Aorta (tissue), 5 donors: ENCODE measurements around the gene SURF6. TPM values are rescaled to one million over a fixed set of nuclear protein-coding genes. Genes with fewer than 3 reads are reported as not detected.
A peak's percentile ranks its signal among the peaks of the same experiment; 100 is the strongest.

Source experiments
- ATAC-seq: fragments of 200-7000 bp; cut with Tn5 transposase; one replicate; pipeline ENCODE4 v1.9.1; 2022; ENCODE audit warnings: moderate library complexity; ENCODE audit not compliant: low FRiP score
- DNase-seq, 2 donors: peaks; one replicate each; pipeline ENCODE4 v3.0.0-alpha.2; 2020
- H3K27ac ChIP-seq, 2 donors: one replicate each; pipeline ENCODE4 v1.5.1; 2013; ENCODE audit warnings: low read length in 2 of 2, mild to moderate bottlenecking in 2 of 2, moderate library complexity in 2 of 2, control low read depth in 1 of 2, inconsistent platforms in 1 of 2, low read depth in 1 of 2
- H3K27me3 ChIP-seq, 2 donors: one replicate each; pipeline ENCODE4 v1.6.1; 2013; ENCODE audit warnings: control low read depth in 1 of 2, low read length in 1 of 2, mild to moderate bottlenecking in 1 of 2, moderate library complexity in 1 of 2; ENCODE audit not compliant: insufficient read depth in 2 of 2, control insufficient read depth in 1 of 2
- H3K36me3 ChIP-seq, 2 donors: one replicate each; pipeline ENCODE4 v1.6.1; 2013; ENCODE audit warnings: control low read depth in 1 of 2, low read length in 1 of 2, mild to moderate bottlenecking in 1 of 2; ENCODE audit not compliant: insufficient read depth in 2 of 2, control insufficient read depth in 1 of 2
- H3K4me1 ChIP-seq, 2 donors: one replicate each; pipeline ENCODE4 v1.6.1; 2013; ENCODE audit warnings: low read length in 2 of 2, control low read depth in 1 of 2, mild to moderate bottlenecking in 1 of 2, moderate library complexity in 1 of 2; ENCODE audit not compliant: insufficient read depth in 2 of 2, control insufficient read depth in 1 of 2
- H3K4me3 ChIP-seq, 2 donors: one replicate each; pipeline ENCODE4 v1.5.1; 2013; ENCODE audit warnings: low read length in 2 of 2, control low read depth in 1 of 2, mild to moderate bottlenecking in 1 of 2
- H3K9me3 ChIP-seq: one replicate; pipeline ENCODE4 v1.6.1; 2013; ENCODE audit warnings: mild to moderate bottlenecking, low read length; ENCODE audit not compliant: control insufficient read depth
- WGBS, 2 donors: extraction: QIAGEN DNeasy Blood & Tissue Kit; methylation state at CpG; one replicate each; pipeline ENCODE4 v1.1.7; 2013; 5-methylcytosine and 5-hydroxymethylcytosine counted together
- intact Hi-C, 2 donors: fragments of 100-400 bp; cut with DNase I; formaldehyde crosslinking; loops; one replicate each; pipeline versions ENCODE4 v1.14.2 to v1.15.0; 2022
- polyA plus RNA-seq, 2 donors: library from polyadenylated mRNA; stranded (reverse); fragments of 200-250 nt; gene quantifications; one replicate each; pipeline ENCODE4 v1.2.3, GENCODE V29; 2013
- total RNA-seq, 2 donors: library from RNA; stranded (reverse); fragmentation: NEBNext Ultra II Directional; extraction: Animal tissue kit (Norgen Biotek cat#: 25700); gene quantifications; one replicate each; pipeline ENCODE4 v1.2.1, GENCODE V29; 2021
- donor health status: healthy with polysubstance abuse.
- donor health status: Bipolar disorder and iron deficiency.
- donor health status: DM: no; HTN: no; CAD: no.
- donor health status: DM: no; HTN: no; CAD: no.
- donor health status: DM: yes; HTN: yes; CAD: no.

SURF6 gene
- total and polyA plus RNA-seq, 4 donors, result 13.3 to 23.6 (median 16.0) TPM

DNA sequence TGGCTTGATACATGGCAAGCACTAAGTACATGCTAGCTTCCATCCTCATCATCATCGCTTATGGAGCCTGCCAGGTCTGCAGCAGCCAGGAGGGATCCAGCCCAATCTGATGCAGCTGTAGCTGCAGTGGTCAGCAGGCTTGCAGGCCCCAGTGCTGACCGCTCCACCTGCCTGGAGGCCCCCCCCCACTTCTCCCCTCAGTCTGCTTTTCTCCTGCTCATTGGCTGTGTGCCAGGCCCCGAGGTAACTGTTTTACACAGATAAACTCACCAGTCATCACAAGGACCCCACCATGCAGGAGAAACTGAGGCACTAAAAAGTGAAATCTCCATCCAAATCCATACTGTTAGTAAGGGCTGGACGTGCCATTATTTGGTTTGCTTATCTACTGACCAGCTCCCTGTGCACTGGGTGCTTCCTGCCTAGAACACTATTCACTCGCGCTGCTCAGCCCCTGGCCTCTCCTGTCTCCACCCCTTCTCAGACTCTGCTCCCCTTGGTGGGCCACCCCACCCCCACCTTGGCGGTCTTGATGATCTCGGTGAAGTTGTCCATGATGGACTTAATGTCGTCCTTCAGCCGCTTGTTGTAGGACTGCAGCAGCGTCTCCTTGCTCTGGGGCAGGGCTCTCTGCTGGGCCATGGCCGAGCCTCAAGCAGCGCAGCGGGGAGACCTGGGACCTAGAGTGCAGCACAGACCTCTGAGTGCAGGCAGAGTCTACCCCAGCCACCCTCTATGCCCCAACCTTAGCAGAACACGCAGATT, 10.2 kb upstream of the SURF6 start:
- intact Hi-C loops, result loop anchor here in 1 of 2 donors (10.0 kb wide), 1 partner anchor 669 kb away; no protein-coding TSS in a partner anchor
- WGBS, 2 donors, result 61 to 66% methylated on average over 15 of the region's 15 CpGs
- DNase-seq (no peak), ATAC-seq (no peak)
- H3K27ac ChIP-seq, result no peak overlapping the region
- peaks cover 0 to 3% of the 10 kb centered on the region in 2 donors for H3K36me3 ChIP-seq
- H3K4me1 ChIP-seq, result peaks cover 0 to 3% of the 10 kb centered on the region in 2 donors
- no peaks in the 10 kb centered on the region for H3K27me3 ChIP-seq
- no peak overlapping the region for H3K4me3 ChIP-seq
- H3K9me3 ChIP-seq, result no peaks in the 10 kb centered on the region

GRCh38 chr9:133345596-133345995, 9.6 kb upstream of the SURF6 start:
- no peaks in the 10 kb centered on the region for H3K27me3 ChIP-seq
- WGBS, 2 donors, result 91 to 92% methylated on average over 6 of the region's 6 CpGs
- no peak overlapping the region for H3K4me3 ChIP-seq
- peaks cover 0 to 3% of the 10 kb centered on the region in 2 donors for H3K4me1 ChIP-seq
- no peak for DNase-seq
- no peak overlapping the region for H3K27ac ChIP-seq
- no peak for ATAC-seq
- H3K36me3 ChIP-seq, result peaks cover 0 to 3% of the 10 kb centered on the region in 2 donors
- intact Hi-C loops, result loop anchor here in 1 of 2 donors (10.0 kb wide), 1 partner anchor 669 kb away; no protein-coding TSS in a partner anchor
- no peaks in the 10 kb centered on the region for H3K9me3 ChIP-seq

DNA sequence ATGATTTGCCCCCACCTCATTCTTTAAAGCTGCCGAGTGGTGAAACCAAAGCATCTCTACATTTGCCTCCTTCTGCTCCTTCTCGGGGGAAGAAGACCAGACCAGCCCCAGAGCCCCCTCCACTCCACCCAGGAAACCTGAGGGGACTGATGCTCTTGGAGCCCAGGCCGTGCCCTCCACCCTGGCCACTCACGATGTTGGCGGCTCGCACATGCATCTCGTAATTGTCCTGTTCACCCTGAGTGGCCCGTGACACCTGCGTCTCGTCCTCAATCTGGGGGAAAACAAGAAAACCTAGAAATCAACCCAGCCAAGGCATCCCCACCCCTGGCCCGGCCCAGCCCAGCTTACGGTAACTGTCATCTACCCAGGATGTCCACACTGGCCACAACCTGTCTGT, 9.0 kb upstream of the SURF6 start:
- intact Hi-C loops, result loop anchor here in 1 of 2 donors (10.0 kb wide), 1 partner anchor 670 kb away; no protein-coding TSS in a partner anchor
- WGBS, 2 donors, result 92 to 94% methylated on average over 12 of the region's 12 CpGs
- H3K27ac ChIP-seq, result no peak overlapping the region
- H3K9me3 ChIP-seq, result no peaks in the 10 kb centered on the region
- H3K4me1 ChIP-seq, result peaks cover 0 to 3% of the 10 kb centered on the region in 2 donors
- no peaks in the 10 kb centered on the region for H3K27me3 ChIP-seq
- DNase-seq (no peak), ATAC-seq (no peak)
- H3K4me3 ChIP-seq, result no peak overlapping the region
- H3K36me3 ChIP-seq, result no peaks in the 10 kb centered on the region

GRCh38 chr9:133344071-133344470, 8.1 kb upstream of the SURF6 start:
- ATAC-seq, result no peak
- no peak for DNase-seq
- intact Hi-C loops, result loop anchor here in 1 of 2 donors (10.0 kb wide), 1 partner anchor 671 kb away; no protein-coding TSS in a partner anchor
- whole genome bisulfite sequencing, 2 donors, result 91 to 92% methylated on average over 19 of the region's 19 CpGs
- no peak overlapping the region for H3K27ac ChIP-seq
- peaks cover 0 to 3% of the 10 kb centered on the region in 2 donors for H3K4me1 ChIP-seq
- H3K9me3 ChIP-seq, result no peaks in the 10 kb centered on the region
- H3K4me3 ChIP-seq, result no peak overlapping the region
- no peaks in the 10 kb centered on the region for H3K27me3 ChIP-seq
- no peaks in the 10 kb centered on the region for H3K36me3 ChIP-seq

DNA sequence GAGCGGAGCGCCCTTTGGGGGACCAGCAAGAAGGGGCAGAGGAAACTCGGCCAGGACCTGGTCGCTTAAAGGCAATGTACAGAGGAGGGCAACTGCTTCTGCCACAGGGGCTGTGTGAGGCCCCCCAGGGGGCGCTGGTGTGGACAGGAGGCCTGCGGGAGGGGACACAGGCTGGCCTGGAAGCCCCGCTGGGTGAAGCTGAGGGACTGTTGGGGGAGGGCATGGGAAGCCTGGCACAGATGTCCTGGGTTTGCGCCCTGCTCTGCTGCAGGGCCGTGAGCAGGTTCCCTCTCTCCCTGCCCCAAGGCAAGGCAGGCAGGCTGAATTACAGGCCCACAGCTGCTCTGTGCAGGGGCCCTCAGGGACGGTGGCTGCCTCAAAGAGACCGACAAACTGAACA, 6.6 kb upstream of the SURF6 start:
- Histone ChIP-seq H3K27me3 (no peaks in the 10 kb centered on the region), H3K4me1 (peaks cover 0 to 3% of the 10 kb centered on the region in 2 donors)
- intact Hi-C loops, result loop anchor here in 1 of 2 donors (10.0 kb wide), 1 partner anchor 672 kb away; no protein-coding TSS in a partner anchor

GRCh38 chr9:133342069-133342406, 6.0 kb upstream of the SURF6 start:
- 71 to 79% methylated on average over 12 of the region's 12 CpGs for WGBS, 2 donors
- no peak overlapping the region for H3K4me3 ChIP-seq
- DNase-seq (no peak), ATAC-seq (peak; percentile 2)
- intact Hi-C loops, result loop anchor here in 1 of 2 donors (10.0 kb wide), 1 partner anchor 673 kb away; no protein-coding TSS in a partner anchor
- no peaks in the 10 kb centered on the region for H3K27me3 ChIP-seq
- peaks cover 0 to 3% of the 10 kb centered on the region in 2 donors for H3K4me1 ChIP-seq
- no peaks in the 10 kb centered on the region for H3K9me3 ChIP-seq
- H3K27ac ChIP-seq, result no peak overlapping the region
- H3K36me3 ChIP-seq, result no peaks in the 10 kb centered on the region

More for the DNA sequence above, 6.6 kb upstream of the SURF6 start:
- no peak overlapping the region for H3K4me3 ChIP-seq
- ATAC-seq, result no peak
- H3K36me3 ChIP-seq, result no peaks in the 10 kb centered on the region
- H3K27ac ChIP-seq, result no peak overlapping the region
- no peak for DNase-seq
- no peaks in the 10 kb centered on the region for H3K9me3 ChIP-seq
- 76 to 78% methylated on average over 9 to 11 of the region's 11 CpGs for WGBS, 2 donors

- ATAC-seq (peak; percentile 34), DNase-seq (peak in 1 of 2 donors; percentile 88)
- H3K9me3 ChIP-seq, result no peaks in the 10 kb centered on the region
- H3K27me3 ChIP-seq, result no peaks in the 10 kb centered on the region
- H3K27ac ChIP-seq, result no peak overlapping the region
- intact Hi-C loops, result loop anchor here in 1 of 2 donors (10.0 kb wide), 1 partner anchor 673 kb away; no protein-coding TSS in a partner anchor
- H3K36me3 ChIP-seq, result no peaks in the 10 kb centered on the region
- 84 to 90% methylated on average over 15 of the region's 15 CpGs for WGBS, 2 donors
- no peak overlapping the region for H3K4me3 ChIP-seq
- peaks cover 0 to 2% of the 10 kb centered on the region in 2 donors for H3K4me1 ChIP-seq
Observed at GRCh38 chr9:133341369-133342068, 5.5 kb upstream of the SURF6 start.

DNA sequence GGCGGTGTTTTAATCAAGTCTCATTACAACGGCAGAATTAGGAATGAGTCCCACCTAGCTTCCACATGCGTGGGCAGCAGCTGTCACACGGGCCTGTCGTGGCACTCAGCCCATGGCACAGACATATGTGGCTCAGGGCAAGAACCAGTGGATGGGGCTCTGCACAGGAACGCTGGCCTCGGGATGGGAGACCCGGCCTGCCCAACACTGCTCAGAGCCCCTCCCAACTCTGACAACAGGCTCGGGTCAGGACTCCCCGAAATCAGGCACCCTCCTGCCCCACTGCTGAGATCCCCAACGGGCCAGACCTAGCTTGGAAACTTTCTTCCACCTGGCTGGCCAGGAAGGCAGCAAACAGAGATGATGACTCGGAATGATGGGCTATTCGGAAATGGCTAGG, 4.9 kb upstream of the SURF6 start:
- ATAC-seq, result no peak
- H3K27ac ChIP-seq, result no peak overlapping the region
- no peaks in the 10 kb centered on the region for H3K9me3 ChIP-seq
- no peaks in the 10 kb centered on the region for H3K36me3 ChIP-seq
- no peak for DNase-seq
- no peak overlapping the region for H3K4me3 ChIP-seq
- WGBS, 2 donors, result 79 to 83% methylated on average over 13 of the region's 13 CpGs
- no peaks in the 10 kb centered on the region for H3K27me3 ChIP-seq
- intact Hi-C loops, result loop anchor here in 1 of 2 donors (10.0 kb wide), 1 partner anchor 674 kb away; no protein-coding TSS in a partner anchor
- no peaks in the 10 kb centered on the region for H3K4me1 ChIP-seq
